ENCODE results near the gene ZNF708. TPM values are rescaled to one million over a fixed set of nuclear protein-coding genes. Genes with fewer than 3 reads are reported as not detected.

ZNF708 gene
- total and polyA plus RNA-seq, 9 of the 15 experiments (the other 6 are each of a cell fraction or from before 2014, with no cell fraction given), result 2.9 to 11.9 (median 6.7) TPM

GRCh38 chr19:21328885-21329605 lies at the start of gene ZNF708 (continued):
- TF ChIP-seq ZEB2 (IDR thresholded peaks at IDR 0.05) (no peak), ETV5 (CRISPR knock-in tag; IDR thresholded peaks at IDR 0.05; ENCODE audit: low read depth) (0 out of 2 replicates have a peak, but pooled peaks have one; percentile 61), JUN (IDR thresholded peaks at IDR 0.05; ENCODE audit: borderline replicate concordance, low read depth, low read length) (no peak), JUN (CRISPR knock-in tag; IDR thresholded peaks at IDR 0.05; ENCODE audit: borderline replicate concordance) (no peak), ZZZ3 (IDR thresholded peaks at IDR 0.05) (no peak), SMAD1 (IDR thresholded peaks at IDR 0.05; ENCODE audit: low read depth, low read length, partially characterized antibody) (no peak), TFAM (CRISPR knock-in tag; conservative IDR thresholded peaks at IDR 0.05) (no peak), MAFF (IDR thresholded peaks at IDR 0.05; ENCODE audit: low read length) (no peak), MEIS2 (IDR thresholded peaks at IDR 0.05; ENCODE audit: partially characterized antibody) (peak; percentile 57), FOXO4 (CRISPR knock-in tag; IDR thresholded peaks at IDR 0.05) (no peak), KLF10 (CRISPR knock-in tag; IDR thresholded peaks at IDR 0.05) (no peak), TAF1 (IDR thresholded peaks at IDR 0.05; ENCODE audit: control insufficient read depth, extremely low read depth, insufficient read depth, low read length, severe bottlenecking) (peak; percentile 87), BRD4 (IDR thresholded peaks at IDR 0.05) (peak; percentile 55; the same call in 1 of the 2 replicates), MBD2 (IDR thresholded peaks at IDR 0.05; ENCODE audit: borderline replicate concordance, low read depth) (peak; percentile 49; the same call in 1 of the 2 replicates), IRF2 (CRISPR knock-in tag; IDR thresholded peaks at IDR 0.05) (no peak), CEBPB (tag; IDR thresholded peaks at IDR 0.05) (no peak), MEF2A (IDR thresholded peaks at IDR 0.05; ENCODE audit: control insufficient read depth, low read depth, low read length) (no peak), ZNF184 (CRISPR knock-in tag; IDR thresholded peaks at IDR 0.05) (no peak), TSC22D4 (tag; IDR thresholded peaks at IDR 0.05) (no peak), E2F5 (CRISPR knock-in tag; IDR thresholded peaks at IDR 0.05) (no peak), ZFP36 (IDR thresholded peaks at IDR 0.05; ENCODE audit: low read depth, low read length, partially characterized antibody) (no peak), CBFA2T3 (IDR thresholded peaks at IDR 0.05) (no peak), ZNF75A (CRISPR knock-in tag; IDR thresholded peaks at IDR 0.05) (no peak), GABPA (tag; conservative IDR thresholded peaks at IDR 0.05; ENCODE audit: low read depth) (peak; percentile 78), FOXJ2 (tag; IDR thresholded peaks at IDR 0.05) (no peak), RBM39 (optimal IDR thresholded peaks at IDR 0.05; ENCODE audit: low read depth, low read length) (no peak), TBL1XR1 (IDR thresholded peaks at IDR 0.05; ENCODE audit: low read length in 2 of 2) (no peak), GABPB2 (CRISPR knock-in tag; conservative IDR thresholded peaks at IDR 0.05) (no peak), MAFK (IDR thresholded peaks at IDR 0.05; ENCODE audit: low read length) (no peak), NFXL1 (CRISPR knock-in tag; IDR thresholded peaks at IDR 0.05) (no peak), MCM5 (IDR thresholded peaks at IDR 0.05; ENCODE audit: low read depth) (no peak), STAT5A (IDR thresholded peaks at IDR 0.05; ENCODE audit: borderline replicate concordance, low read length) (no peak)

All from K562 (cell line).